Measurements from ENCODE around the gene TSPOAP1.
A peak's percentile ranks its signal among the peaks of the same experiment; 100 is the strongest.

Gene TSPOAP1

GRCh38 chr17:58317421-58318064 is 11.1 kb downstream of the TSPOAP1 start:
- TF ChIP-seq CTCF (IDR thresholded peaks at IDR 0.05; ENCODE audit: control extremely low read depth, extremely low read depth, low read depth, missing control alignments) = peak; percentile 77
- peak; percentile 79 for DNase-seq (ENCODE audit: extremely low spot score)
- ChIA-PET POLR2A (interaction anchor here (0.9 to 1.3 kb wide), 6 partner anchors 8 to 313 kb away, joined by 3 to 16 read pairs (median 6); partner anchors contain the start of gene TSPOAP1), CTCF (interaction anchor here (0.6 to 8.7 kb wide), 50 partner anchors 9 to 693 kb away, joined by 3 to 93 read pairs (median 5); partner anchors contain the start of genes HSF5, RNF43, SUPT4H1 and TSPOAP1)

- CTCF ChIA-PET = interaction anchor here (0.7 to 8.7 kb wide), 28 partner anchors 9 to 176 kb away, joined by 3 to 93 read pairs (median 6); partner anchors contain the start of genes RNF43, SUPT4H1 and TSPOAP1
- POLR2A ChIA-PET = interaction anchor here (1.0 kb wide), 1 partner anchor 16 kb away, joined by 4 read pairs; no protein-coding TSS in a partner anchor
These were observed 12.2 kb downstream of the TSPOAP1 start for GRCh38 chr17:58316260-58316960.

GRCh38 chr17:58315750-58316149 is 12.8 kb downstream of the TSPOAP1 start:
- POLR2A ChIA-PET = interaction anchor here (1.0 kb wide), 1 partner anchor 16 kb away, joined by 4 read pairs; no protein-coding TSS in a partner anchor
- no peak for TF ChIP-seq CTCF (IDR thresholded peaks at IDR 0.05; ENCODE audit: control extremely low read depth, extremely low read depth, low read depth, missing control alignments)
- DNase-seq (ENCODE audit: extremely low spot score) = no peak
- CTCF ChIA-PET = interaction anchor here (0.7 to 8.7 kb wide), 12 partner anchors 8 to 139 kb away, joined by 3 to 93 read pairs (median 5); partner anchors contain the start of genes RNF43 and TSPOAP1

More at GRCh38 chr17:58316260-58316960, 12.2 kb downstream of the TSPOAP1 start:
- DNase-seq (ENCODE audit: extremely low spot score) = no peak
- no peak for TF ChIP-seq CTCF (IDR thresholded peaks at IDR 0.05; ENCODE audit: control extremely low read depth, extremely low read depth, low read depth, missing control alignments)

- ChIA-PET CTCF (interaction anchor here (0.6 to 8.7 kb wide), 13 partner anchors 11 to 699 kb away, joined by 3 to 93 read pairs (median 4); partner anchors contain the start of genes RNF43 and TSPOAP1), POLR2A (interaction anchor here (1.0 kb wide), 1 partner anchor 17 kb away, joined by 4 read pairs; no protein-coding TSS in a partner anchor)
- no peak for DNase-seq (ENCODE audit: extremely low spot score)
- no peak for TF ChIP-seq CTCF (IDR thresholded peaks at IDR 0.05; ENCODE audit: control extremely low read depth, extremely low read depth, low read depth, missing control alignments)
These were observed 13.3 kb downstream of the TSPOAP1 start for GRCh38 chr17:58315281-58315711.

GRCh38 chr17:58314706-58315015 is 13.9 kb downstream of the TSPOAP1 start:
- ChIA-PET CTCF (interaction anchor here (0.6 to 8.7 kb wide), 11 partner anchors 10 to 700 kb away, joined by 3 to 93 read pairs (median 3); partner anchors contain the start of gene RNF43), POLR2A (interaction anchor here (0.6 kb wide), 1 partner anchor 343 kb away, joined by 3 read pairs; no protein-coding TSS in a partner anchor)
- no peak for DNase-seq (ENCODE audit: extremely low spot score)
- no peak for TF ChIP-seq CTCF (IDR thresholded peaks at IDR 0.05; ENCODE audit: control extremely low read depth, extremely low read depth, low read depth, missing control alignments)

Measured in GM10248 (cell line).